Testis (tissue), 3 donors: Measurements from ENCODE around the gene NLRC5. TPM values are rescaled to one million over a fixed set of nuclear protein-coding genes. Genes with fewer than 3 reads are reported as not detected.
"Not testable (repeated sequence)": the region's sequence is repeated elsewhere in the genome, so short reads cannot be mapped to it uniquely, and the experiment has no call there.

Source experiments
- DNase-seq: peaks from one replicate; pipeline ENCODE4 v3.0.0-alpha.2; 2019
- H3K27ac ChIP-seq, 2 donors: fragments of 200-600 bp; sonication (generic); one replicate each; pipeline ENCODE4 v1.5.1; 2019
- H3K27me3 ChIP-seq: fragments of 200-600 bp; sonication (generic); one replicate; pipeline ENCODE4 v1.5.1; 2019
- H3K36me3 ChIP-seq: fragments of 200-600 bp; sonication (generic); one replicate; pipeline ENCODE4 v1.5.1; 2017; ENCODE audit warnings: low read depth; ENCODE audit errors: missing control alignments
- H3K4me1 ChIP-seq: fragments of 200-600 bp; sonication (generic); one replicate; pipeline ENCODE4 v1.5.1; 2019
- H3K4me3 ChIP-seq, 2 donors: fragments of 200-600 bp; sonication (generic); one replicate each; pipeline ENCODE4 v1.5.1; 2017 to 2019
- H3K9me3 ChIP-seq: fragments of 200-600 bp; sonication (generic); one replicate; pipeline ENCODE4 v1.5.1; 2017
- POLR2A ChIP-seq: fragments of 450-650 bp; IDR thresholded peaks from one replicate; pipeline ENCODE4 v1.6.1; 2017; ENCODE audit warnings: antibody characterized with exemption, mild to moderate bottlenecking, moderate library complexity
- WGBS, 2 donors: methylation state at CpG; one replicate each; pipeline ENCODE4 v1.1.5; 2018; 5-methylcytosine and 5-hydroxymethylcytosine counted together
- intact Hi-C: fragments of 100-400 bp; cut with DNase I; formaldehyde crosslinking; loops from one replicate; pipeline ENCODE4 v1.15.1; 2023; ENCODE audit warnings: low total_unique reads
- polyA plus RNA-seq: library from polyadenylated mRNA; stranded (reverse); fragments of 350-450 nt; fragmentation: Illumina TruSeq; extraction: RNeasy Lipid Tissue Mini Kit (QIAGEN cat#74804); gene quantifications from one replicate; pipeline ENCODE4 v1.2.3, GENCODE V29; 2014; ENCODE audit warnings: low read depth, low replicate concordance; ENCODE audit not compliant: insufficient read depth
- total RNA-seq, 2 donors: library from RNA; depleted of rRNA; stranded (reverse); fragments of >200 nt; gene quantifications; one replicate each; pipeline ENCODE4 v1.2.3, GENCODE V29; 2016
- TF ChIP-seq, protein P1 (sequence below), 3 experiments: fragments of 450-650 bp in 2 of 3; fragments of 200-600 bp in 1 of 3; sonication (generic) in 1 of 3; IDR thresholded peaks; one replicate each; pipeline ENCODE4 v1.5.1; 2016 to 2019; ENCODE audit warnings: antibody characterized with exemption in 3 of 3, mild to moderate bottlenecking in 2 of 3, moderate library complexity in 1 of 3

Gene NLRC5
- total and polyA plus RNA-seq, 3 donors from 2014 or later: 10.3 to 14.9 (median 12.0) TPM

DNA sequence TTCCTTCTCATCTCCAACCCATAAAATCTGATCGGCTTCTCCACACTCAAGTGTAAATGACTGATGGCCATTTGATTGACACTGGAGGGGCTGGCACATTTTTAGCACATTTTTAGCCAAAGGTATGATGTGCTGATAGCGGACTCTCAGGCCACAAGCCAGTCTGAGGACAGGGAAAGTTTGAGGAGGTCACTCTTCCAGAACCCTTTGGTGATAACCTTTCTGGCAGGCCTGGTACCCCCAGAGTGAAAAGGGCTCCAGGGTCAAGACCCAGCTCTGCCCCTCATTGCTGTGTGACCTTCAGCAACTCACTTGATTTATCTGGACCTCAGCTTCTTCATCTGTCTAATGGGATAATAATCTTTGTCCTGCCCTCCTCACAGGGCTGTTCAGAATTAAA, 1.7 kb upstream of the NLRC5 start:
- Histone ChIP-seq H3K36me3 (no peaks in the 10 kb centered on the region), H3K4me1 (peaks cover 22% of the 10 kb centered on the region), H3K9me3 (no peaks in the 10 kb centered on the region), H3K27me3 (no peaks in the 10 kb centered on the region), H3K4me3 (no peak overlapping the region), H3K27ac (no peak overlapping the region)
- DNase-seq: no peak
- intact Hi-C loops: no loop called here
- TF ChIP-seq, protein P1, sequence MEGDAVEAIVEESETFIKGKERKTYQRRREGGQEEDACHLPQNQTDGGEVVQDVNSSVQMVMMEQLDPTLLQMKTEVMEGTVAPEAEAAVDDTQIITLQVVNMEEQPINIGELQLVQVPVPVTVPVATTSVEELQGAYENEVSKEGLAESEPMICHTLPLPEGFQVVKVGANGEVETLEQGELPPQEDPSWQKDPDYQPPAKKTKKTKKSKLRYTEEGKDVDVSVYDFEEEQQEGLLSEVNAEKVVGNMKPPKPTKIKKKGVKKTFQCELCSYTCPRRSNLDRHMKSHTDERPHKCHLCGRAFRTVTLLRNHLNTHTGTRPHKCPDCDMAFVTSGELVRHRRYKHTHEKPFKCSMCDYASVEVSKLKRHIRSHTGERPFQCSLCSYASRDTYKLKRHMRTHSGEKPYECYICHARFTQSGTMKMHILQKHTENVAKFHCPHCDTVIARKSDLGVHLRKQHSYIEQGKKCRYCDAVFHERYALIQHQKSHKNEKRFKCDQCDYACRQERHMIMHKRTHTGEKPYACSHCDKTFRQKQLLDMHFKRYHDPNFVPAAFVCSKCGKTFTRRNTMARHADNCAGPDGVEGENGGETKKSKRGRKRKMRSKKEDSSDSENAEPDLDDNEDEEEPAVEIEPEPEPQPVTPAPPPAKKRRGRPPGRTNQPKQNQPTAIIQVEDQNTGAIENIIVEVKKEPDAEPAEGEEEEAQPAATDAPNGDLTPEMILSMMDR (IDR thresholded peaks at IDR 0.05): no peak
- TF ChIP-seq POLR2A: no peak
- WGBS, 2 donors: 91 to 94% methylated on average over 2 of the region's 2 CpGs

DNA sequence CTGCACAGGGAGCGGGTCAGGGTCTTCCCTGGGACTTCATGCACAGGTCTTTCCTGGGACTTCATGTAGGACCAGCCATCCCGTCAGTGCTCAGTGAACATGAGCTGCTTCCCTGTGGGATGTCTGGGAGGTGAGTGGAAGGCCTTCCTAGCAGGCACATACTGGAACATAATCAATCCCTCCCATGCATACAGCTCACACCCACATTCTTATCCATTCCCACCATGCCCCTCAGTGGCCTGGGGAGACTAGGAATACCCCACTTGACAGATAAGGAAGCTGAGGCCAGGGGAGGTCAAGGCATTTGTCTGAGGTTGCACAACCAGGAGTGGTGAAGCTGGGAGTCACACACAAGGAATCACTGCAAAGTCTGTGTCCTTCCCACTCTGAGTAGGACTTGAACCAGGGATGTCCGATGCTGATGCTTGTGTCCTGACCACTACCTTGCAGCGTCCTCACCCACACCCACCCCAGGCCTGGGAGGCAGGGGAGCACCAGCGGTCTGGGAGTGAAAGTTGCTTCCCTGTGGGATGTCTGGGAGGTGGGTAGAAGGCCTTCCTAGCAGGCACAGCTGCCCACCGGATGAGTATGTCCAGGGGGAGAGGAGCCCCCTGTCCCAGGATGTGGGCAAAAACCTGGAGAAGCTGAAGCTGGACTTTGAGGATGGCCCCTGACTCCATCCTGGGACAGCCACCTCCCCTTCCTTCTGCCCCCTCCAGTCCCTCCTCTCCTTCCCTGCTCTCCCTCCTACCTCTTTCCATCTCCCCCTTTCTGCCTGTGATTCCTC, 1.0 kb upstream of the NLRC5 start:
- no peaks in the 10 kb centered on the region for H3K36me3 ChIP-seq
- H3K27ac ChIP-seq: peak overlapping the region; percentile 73 to 84
- no peak for DNase-seq
- no peaks in the 10 kb centered on the region for H3K9me3 ChIP-seq
- 66 to 80% methylated on average over 3 to 6 of the region's 6 CpGs for WGBS, 2 donors
- peak overlapping the region in 1 of 2 donors; percentile 79 for H3K4me3 ChIP-seq
- no peaks in the 10 kb centered on the region for H3K27me3 ChIP-seq
- intact Hi-C loops: no loop called here
- peaks cover 22% of the 10 kb centered on the region for H3K4me1 ChIP-seq
- no peak for TF ChIP-seq POLR2A
- TF ChIP-seq, protein P1 (IDR thresholded peaks at IDR 0.05): no peak

DNA sequence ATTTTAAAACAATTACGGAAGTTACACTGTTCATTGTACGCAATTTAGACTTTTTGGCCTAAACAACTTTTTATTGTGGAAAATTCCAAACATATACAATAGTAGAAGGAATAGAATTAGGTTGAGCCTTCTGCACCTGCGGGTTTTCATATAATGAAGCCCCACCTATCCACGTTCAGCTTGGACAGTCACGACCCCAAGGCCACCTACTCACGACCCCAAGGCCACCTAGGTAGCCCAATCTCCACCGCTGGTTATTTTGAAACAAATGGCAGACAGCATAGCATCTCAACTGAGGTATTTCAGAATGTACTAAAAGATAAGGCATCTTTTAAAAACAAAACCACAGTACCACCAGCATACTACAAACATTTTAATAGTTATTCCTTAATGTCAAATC, 631 bp downstream of the NLRC5 start:
- TF ChIP-seq POLR2A: no peak
- TF ChIP-seq, protein P1 (IDR thresholded peaks at IDR 0.05): no peak
- intact Hi-C loops: no loop called here
- Histone ChIP-seq H3K27me3 (no peaks in the 10 kb centered on the region), H3K4me3 (peak overlapping the region; percentile 66 to 79), H3K4me1 (peaks cover 22% of the 10 kb centered on the region), H3K9me3 (no peaks in the 10 kb centered on the region), H3K36me3 (no peaks in the 10 kb centered on the region), H3K27ac (peak overlapping the region; percentile 73 to 84)
- DNase-seq: no peak
- WGBS, 2 donors: 7 to 15% methylated on average over 7 of the region's 7 CpGs

DNA sequence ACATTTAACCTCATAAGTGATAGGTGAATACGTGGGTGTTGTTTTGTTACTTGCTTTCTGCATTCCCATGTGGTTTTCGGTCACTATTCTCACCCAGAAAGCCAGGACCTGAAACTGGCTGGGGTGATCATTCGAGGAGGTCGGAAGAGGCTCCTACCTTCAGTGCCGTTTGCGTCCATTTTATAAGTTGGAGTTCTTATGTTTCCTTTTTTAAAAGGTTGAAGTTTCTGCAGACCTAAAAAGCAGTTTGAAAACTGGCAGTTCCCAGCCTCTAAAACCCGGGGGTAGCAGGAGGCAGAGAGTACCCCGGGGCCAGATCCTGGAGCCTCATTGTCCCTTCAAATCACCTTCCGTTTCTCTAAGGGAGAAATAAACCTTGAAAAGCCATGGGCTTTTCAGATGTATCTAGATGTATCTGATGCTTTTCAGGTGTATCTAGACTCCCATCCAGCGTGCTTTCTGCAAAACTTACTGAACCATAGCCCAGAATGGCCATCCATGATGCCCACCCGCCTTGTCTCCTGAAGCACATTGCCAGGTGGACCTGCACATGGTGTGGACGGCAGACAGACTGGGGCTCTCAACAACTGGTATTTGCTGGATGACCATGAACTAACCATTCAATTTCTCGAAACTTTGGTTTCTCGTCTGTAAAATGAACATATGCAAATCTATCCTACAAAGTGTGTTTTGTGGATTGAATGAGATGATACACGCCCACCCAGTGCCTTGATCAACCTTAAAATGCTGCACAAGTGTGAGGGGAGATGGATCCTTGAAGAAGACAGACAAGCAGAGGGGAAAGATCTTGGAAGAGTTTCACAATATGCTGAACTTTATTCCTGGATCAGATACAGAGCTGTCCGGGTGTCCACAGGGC, 1.3 kb downstream of the NLRC5 start:
- Histone ChIP-seq H3K4me3 (peak overlapping the region; percentile 66 to 79), H3K27me3 (no peaks in the 10 kb centered on the region), H3K36me3 (no peaks in the 10 kb centered on the region), H3K27ac (no peak overlapping the region), H3K9me3 (no peaks in the 10 kb centered on the region), H3K4me1 (peaks cover 22% of the 10 kb centered on the region)
- 61 to 71% methylated on average over 16 of the region's 16 CpGs for WGBS, 2 donors
- DNase-seq: no peak
- intact Hi-C loops: no loop called here
- no peak for TF ChIP-seq POLR2A
- TF ChIP-seq, protein P1 (IDR thresholded peaks at IDR 0.05): no peak

DNA sequence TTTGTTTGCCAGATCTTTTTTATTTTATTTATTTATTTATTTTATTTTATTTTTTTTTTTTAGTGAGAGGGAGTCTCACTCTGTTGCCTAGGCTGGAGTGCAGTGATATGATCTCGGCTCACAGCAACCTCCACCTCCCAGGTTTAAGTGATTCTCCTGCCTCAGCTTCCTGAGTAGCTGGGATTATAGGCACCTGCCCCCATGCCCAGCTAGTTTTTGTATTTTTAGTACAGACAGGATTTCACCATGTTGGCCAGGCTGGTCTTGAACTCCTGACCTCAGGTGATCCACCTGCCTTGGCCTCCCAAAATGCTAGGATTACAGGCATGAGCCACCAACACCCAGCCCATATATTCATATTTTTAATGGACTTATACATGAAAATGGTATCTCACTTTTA, 3.1 kb downstream of the NLRC5 start:
- WGBS, 2 donors: 88 to 100% methylated on average over 1 of the region's 1 CpG
- H3K27me3 ChIP-seq, intact Hi-C loops, DNase-seq, H3K36me3 ChIP-seq, H3K27ac ChIP-seq, H3K9me3 ChIP-seq, H3K4me3 ChIP-seq: not testable (repeated sequence)
- H3K4me1 ChIP-seq: peaks cover 22% of the 10 kb centered on the region
